Activated CD4-positive, alpha-beta T cell treated with anti-CD3 and anti-CD28 coated beads for 24 hours (primary cell): ENCODE results near the gene PLIN1.

Experiments used
- DNase-seq, 2 donors: peaks; one replicate each; pipeline ENCODE4 v3.0.0-alpha.2; 2020; ENCODE audit warnings: low read depth in 2 of 2

Gene PLIN1

GRCh38 chr15:89654301-89654761 is 24.8 kb downstream of the PLIN1 start:
- no peak for DNase-seq

GRCh38 chr15:89653578-89653977 is 25.6 kb downstream of the PLIN1 start:
- no peak for DNase-seq

GRCh38 chr15:89652666-89653065 is 26.5 kb downstream of the PLIN1 start:
- no peak for DNase-seq

GRCh38 chr15:89652131-89652530 is 27.0 kb downstream of the PLIN1 start:
- DNase-seq, result no peak

GRCh38 chr15:89649716-89650115 is 29.5 kb downstream of the PLIN1 start:
- DNase-seq, result no peak

GRCh38 chr15:89649013-89649625 is 30.0 kb downstream of the PLIN1 start:
- DNase-seq, result no peak

GRCh38 chr15:89648106-89649012 is 30.8 kb downstream of the PLIN1 start:
- DNase-seq, result no peak

- peak; percentile 51 to 70 for DNase-seq
These were observed 31.8 kb downstream of the PLIN1 start for GRCh38 chr15:89647191-89647851.

GRCh38 chr15:89646416-89647141 is 32.6 kb downstream of the PLIN1 start:
- DNase-seq, result no peak

- DNase-seq, result no peak
These were observed 33.5 kb downstream of the PLIN1 start for GRCh38 chr15:89645680-89646079.

GRCh38 chr15:89642106-89642505 is 37.1 kb downstream of the PLIN1 start:
- DNase-seq, result no peak

GRCh38 chr15:89641053-89641452 is 38.1 kb downstream of the PLIN1 start:
- DNase-seq, result no peak

GRCh38 chr15:89640245-89640644 is 38.9 kb downstream of the PLIN1 start:
- no peak for DNase-seq

GRCh38 chr15:89633585-89633984 is 45.6 kb downstream of the PLIN1 start:
- DNase-seq, result no peak

- no peak for DNase-seq
These were observed 46.4 kb downstream of the PLIN1 start for GRCh38 chr15:89632563-89633430.

- DNase-seq, result no peak
These were observed 47.3 kb downstream of the PLIN1 start for GRCh38 chr15:89631902-89632264.

GRCh38 chr15:89630974-89631901 is 47.9 kb downstream of the PLIN1 start:
- DNase-seq, result no peak

GRCh38 chr15:89630260-89630659 is 48.9 kb downstream of the PLIN1 start:
- DNase-seq, result no peak

GRCh38 chr15:89629829-89630228 is 49.3 kb downstream of the PLIN1 start:
- no peak for DNase-seq
